Measurements from ENCODE around the gene AOC2.
A peak's percentile ranks its signal among the peaks of the same experiment; 100 is the strongest.
"Not testable (repeated sequence)": the region's sequence is repeated elsewhere in the genome, so short reads cannot be mapped to it uniquely, and the experiment has no call there.

AOC2 gene

DNA sequence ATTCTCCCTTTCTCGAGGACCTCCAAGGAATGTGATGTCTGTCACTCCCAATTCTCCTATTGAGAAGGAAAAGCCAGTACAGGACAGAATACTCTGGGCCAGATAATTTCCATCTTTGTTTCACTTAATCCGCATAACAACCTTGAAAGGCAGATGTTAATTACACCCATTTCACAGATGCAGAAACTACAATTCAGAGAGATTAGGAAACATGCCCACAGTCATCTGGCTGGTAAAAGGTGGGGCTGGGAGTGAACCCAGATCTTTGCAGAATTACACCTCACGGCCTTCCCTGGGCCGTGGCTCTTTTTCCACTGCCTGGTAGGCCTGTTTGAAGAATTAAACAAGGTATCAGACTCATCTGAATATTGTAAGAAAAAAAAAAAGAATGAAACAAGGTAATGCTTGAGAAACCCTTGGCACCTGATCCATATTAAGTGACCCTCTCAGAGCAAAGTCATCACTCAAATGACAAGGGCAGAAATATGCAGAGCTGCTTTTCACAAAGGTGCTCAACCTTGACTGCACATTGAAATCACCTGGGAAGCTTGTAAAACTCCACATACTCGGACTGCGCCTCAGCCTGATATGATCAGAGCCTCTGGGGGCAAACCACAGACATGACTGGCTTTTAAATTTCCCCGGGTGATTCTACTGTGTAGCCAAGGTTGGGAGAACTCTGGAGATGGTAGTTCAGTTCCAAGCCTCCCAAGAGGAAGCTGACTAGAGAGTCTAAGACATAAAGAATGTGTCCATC, 39.6 kb downstream of the AOC2 start:
- peak; percentile 95 for DNase-seq (ENCODE audit: low spot score)

- not testable (repeated sequence) for DNase-seq (ENCODE audit: low spot score)
These were observed 41.4 kb downstream of the AOC2 start for GRCh38 chr17:42885806-42886205.

DNA sequence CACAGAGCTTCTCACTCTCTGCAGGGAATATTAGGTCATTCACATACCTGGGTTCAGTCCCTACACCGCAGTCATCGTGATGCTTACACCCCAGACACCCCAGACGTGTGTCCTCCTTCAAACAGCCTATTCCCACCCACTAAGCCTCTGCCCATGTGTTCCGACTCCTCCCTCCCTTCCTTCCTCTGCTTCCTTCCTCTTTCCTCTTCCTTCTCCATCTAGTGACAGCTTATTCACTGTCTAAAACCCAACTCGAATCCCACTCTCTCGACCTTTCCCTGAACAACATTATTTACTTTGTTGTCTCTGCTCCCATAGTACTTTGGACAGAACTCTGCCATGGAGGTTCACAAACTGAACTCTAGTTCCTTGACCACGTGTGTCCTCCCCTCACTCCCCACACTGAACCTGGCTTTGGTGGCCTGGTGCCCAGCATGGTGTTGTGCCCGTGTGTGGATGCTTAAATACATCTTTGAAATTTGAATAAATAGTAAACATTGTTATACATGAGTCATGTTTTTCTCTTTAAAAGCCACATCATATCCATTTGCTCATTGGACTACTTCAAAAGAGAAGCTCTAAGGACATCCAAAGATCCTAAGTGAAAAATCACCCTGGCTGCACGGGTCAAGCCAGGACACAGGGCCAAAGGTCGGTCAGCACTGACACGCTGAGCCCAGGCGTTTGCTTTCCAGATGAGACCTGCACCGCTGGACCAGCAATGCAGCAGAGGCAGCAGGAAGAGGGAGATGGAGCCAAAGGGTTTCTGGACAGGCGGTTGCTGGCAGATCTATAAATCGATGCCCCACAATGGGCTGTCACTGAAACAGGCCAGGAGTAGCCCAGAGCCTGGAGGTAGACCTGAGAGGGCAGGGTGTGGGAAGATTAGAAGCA, 42.1 kb downstream of the AOC2 start:
- no peak for DNase-seq (ENCODE audit: low spot score)

- DNase-seq (ENCODE audit: low spot score): no peak
These were observed 45.4 kb downstream of the AOC2 start for GRCh38 chr17:42889809-42890208.

DNA sequence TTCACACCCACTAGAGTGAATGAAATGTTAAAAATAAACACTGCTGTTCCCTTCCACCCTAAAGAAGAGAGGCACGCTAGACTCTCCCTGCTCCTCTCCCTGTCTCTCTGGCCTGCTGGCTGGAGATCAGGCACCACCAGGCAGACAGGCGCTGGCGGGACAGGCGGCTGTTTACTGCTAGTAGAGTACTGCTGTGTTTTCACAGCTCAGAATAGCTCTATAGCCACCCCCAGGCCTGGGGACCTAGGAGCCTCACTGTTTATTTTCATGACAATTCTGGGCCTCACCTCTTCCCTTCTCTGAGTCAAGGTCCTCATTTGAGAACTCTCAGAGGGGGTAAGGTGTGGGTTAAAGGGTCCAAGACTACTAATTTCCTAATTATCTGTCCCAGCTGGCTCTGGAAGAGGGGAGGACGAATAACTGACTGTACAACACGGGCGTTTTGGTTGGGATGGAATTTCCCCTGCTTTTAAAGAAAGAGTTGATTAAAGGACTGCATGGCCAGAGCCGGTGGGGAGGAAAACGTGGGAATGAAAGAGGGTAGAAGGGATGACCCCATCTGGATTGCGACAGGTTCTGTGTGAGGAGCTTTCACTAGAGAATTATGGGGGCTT, 47.3 kb downstream of the AOC2 start:
- no peak for DNase-seq (ENCODE audit: low spot score)

GRCh38 chr17:42893359-42893758, 49.0 kb downstream of the AOC2 start:
- no peak for DNase-seq (ENCODE audit: low spot score)

- DNase-seq (ENCODE audit: low spot score): peak; percentile 48
These were observed 50.2 kb downstream of the AOC2 start for GRCh38 chr17:42894283-42895184.

GRCh38 chr17:42895185-42895555, 50.8 kb downstream of the AOC2 start:
- peak; percentile 87 for DNase-seq (ENCODE audit: low spot score)

DNA sequence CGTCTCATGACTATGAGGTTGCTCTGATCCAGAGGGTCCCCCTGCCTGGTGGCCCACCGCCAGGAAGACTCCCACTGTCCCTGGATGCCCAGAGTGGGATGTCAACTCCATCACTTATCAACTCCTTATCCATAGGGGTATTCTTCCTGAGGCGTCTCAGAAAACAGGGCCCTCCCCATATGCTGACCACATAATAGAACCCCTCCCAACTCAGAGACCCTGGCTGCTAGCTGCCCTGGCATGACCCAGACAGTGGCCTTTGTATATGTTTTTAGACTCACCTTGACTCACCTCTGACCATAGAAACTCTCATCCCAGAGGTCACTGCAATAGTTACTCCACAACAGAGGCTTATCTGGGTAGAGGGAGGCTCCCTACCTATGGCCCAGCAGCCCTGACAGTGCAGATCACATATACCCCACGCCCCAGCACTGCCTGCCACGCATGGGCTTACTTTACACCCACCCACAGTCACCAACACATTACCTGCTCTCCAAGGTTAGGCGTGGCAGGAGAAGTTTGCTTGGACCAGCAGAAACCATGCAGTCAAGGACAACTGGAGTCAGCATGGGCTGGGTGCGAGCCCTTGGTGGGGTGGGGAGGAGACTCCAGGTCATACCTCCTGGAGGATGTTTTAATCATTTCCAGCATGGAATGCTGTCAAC, 53.9 kb downstream of the AOC2 start:
- DNase-seq (ENCODE audit: low spot score): peak; percentile 23

DNA sequence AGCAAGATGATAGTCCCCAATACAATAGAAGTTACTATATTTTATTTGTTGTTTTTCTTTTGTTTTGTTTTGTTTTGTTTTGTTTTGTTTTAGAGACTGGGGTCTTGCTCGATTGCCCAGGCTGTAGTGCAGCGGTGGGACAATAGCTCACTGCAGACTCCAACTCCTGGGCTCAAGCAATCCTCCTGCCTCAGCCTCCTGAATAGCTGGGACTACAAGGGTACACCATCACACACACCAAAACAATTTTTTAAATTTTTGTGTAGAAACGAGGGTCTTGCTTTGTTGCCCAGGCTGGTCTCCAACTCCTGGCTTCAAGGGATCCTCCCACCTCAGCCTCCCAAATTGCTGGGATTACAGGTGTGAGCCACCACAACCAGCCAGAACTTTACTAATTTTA, 55.6 kb downstream of the AOC2 start:
- DNase-seq (ENCODE audit: low spot score): not testable (repeated sequence)

Measured in kidney tubule cell (primary cell).